ENCODE data around the gene CACTIN.

DNA sequence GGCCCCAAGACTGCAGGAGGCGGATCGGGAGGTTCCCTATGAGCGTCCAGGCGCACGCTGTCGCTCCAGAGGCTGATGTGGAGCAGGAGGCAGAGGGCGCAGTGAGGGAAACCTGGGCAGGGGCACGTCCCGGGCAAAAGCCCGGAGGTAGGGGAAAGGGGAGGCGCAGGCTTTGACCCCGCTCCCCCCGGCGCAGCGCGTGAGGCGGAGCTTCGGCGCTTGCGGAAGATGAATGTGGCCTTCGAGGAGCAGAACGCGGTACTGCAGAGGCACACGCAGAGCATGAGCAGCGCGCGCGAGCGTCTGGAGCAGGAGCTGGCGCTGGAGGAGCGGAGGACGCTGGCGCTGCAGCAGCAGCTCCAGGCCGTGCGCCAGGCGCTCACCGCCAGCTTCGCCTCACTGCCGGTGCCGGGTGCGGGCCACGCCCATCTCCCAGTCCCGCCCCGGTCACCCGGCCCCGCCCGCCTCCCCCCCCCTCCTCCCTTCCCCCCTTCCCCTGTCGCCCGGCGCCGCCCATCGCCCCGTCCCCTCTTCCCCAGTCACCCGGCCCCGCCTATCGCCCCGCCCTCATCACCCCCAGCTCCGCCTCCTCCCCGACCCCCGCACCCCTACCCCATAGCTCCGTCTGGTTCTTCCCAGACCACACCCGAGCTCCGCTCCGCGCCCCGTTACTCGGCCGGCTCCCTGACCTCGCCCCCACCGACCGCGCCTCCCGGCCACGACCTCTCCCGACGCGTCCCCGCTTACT lies 49.7 kb downstream of the CACTIN start:
- TF ChIP-seq, protein P1, sequence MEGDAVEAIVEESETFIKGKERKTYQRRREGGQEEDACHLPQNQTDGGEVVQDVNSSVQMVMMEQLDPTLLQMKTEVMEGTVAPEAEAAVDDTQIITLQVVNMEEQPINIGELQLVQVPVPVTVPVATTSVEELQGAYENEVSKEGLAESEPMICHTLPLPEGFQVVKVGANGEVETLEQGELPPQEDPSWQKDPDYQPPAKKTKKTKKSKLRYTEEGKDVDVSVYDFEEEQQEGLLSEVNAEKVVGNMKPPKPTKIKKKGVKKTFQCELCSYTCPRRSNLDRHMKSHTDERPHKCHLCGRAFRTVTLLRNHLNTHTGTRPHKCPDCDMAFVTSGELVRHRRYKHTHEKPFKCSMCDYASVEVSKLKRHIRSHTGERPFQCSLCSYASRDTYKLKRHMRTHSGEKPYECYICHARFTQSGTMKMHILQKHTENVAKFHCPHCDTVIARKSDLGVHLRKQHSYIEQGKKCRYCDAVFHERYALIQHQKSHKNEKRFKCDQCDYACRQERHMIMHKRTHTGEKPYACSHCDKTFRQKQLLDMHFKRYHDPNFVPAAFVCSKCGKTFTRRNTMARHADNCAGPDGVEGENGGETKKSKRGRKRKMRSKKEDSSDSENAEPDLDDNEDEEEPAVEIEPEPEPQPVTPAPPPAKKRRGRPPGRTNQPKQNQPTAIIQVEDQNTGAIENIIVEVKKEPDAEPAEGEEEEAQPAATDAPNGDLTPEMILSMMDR (IDR thresholded peaks at IDR 0.05): no peak
- TF ChIP-seq POLR2A (IDR thresholded peaks at IDR 0.05): no peak

Data from lower leg skin (tissue), 3 donors.